K562 (cell line): ENCODE data around the gene NUPR1. TPM values are rescaled to one million over a fixed set of nuclear protein-coding genes. Genes with fewer than 3 reads are reported as not detected.

Experiments used
- BRF1 ChIP-seq: IDR thresholded peaks from 3 replicates; pipeline ENCODE4 v1.6.1; 2011; ENCODE audit warnings: borderline replicate concordance, mild to moderate bottlenecking; ENCODE audit not compliant: insufficient read length; ENCODE audit errors: extremely low read depth
- CAMTA2 ChIP-seq: fragments of 250-450 bp; sonication (Bioruptor Pico); conservative IDR thresholded peaks from 2 replicates; pipeline ENCODE4 v1.5.1; 2022
- CBFB ChIP-seq: sonication (generic); formaldehyde crosslinking; IDR thresholded peaks from 2 replicates; pipeline ENCODE4 v1.4.0; 2020; ENCODE audit warnings: mild to moderate bottlenecking, missing genetic modification reagents
- ELF1 ChIP-seq: fragments of 200-800 bp; sonication (Bioruptor generic); IDR thresholded peaks from 2 replicates; pipeline ENCODE4 v1.6.1; 2016; ENCODE audit warnings: missing genetic modification characterization, missing compliant biosample characterization
- GTF2E2 ChIP-seq: fragments of 200-800 bp; sonication (Bioruptor generic); IDR thresholded peaks from 2 replicates; pipeline ENCODE4 v1.6.1; 2016; ENCODE audit warnings: missing genetic modification characterization, missing compliant biosample characterization
- JUNB ChIP-seq: fragments of 450-650 bp; formaldehyde crosslinking; conservative IDR thresholded peaks from 2 replicates; pipeline ENCODE4 v1.4.0; 2020; ENCODE audit warnings: mild to moderate bottlenecking
- KDM5B ChIP-seq: fragments of 200-600 bp; sonication (generic); IDR thresholded peaks from 2 replicates; pipeline ENCODE4 v1.6.1; 2012; ENCODE audit warnings: low read depth, mild to moderate bottlenecking, moderate library complexity, low read length, control low read depth, inconsistent platforms; ENCODE audit not compliant: insufficient replicate concordance
- PRPF4 ChIP-seq: fragments of 200-400 bp; formaldehyde crosslinking; IDR thresholded peaks from one replicate; pipeline ENCODE4 v1.6.1; 2017; ENCODE audit warnings: low read length, low read depth, mild to moderate bottlenecking; ENCODE audit not compliant: insufficient read depth, poor library complexity, severe bottlenecking
- TOE1 ChIP-seq, 2 experiments: fragments of 450-650 bp in 1 of 2; sonication (generic) in 1 of 2; formaldehyde crosslinking in 1 of 2; IDR thresholded peaks; 2 replicates each; pipeline versions ENCODE4 v1.7.1 to v1.8.0; 2016 to 2022; ENCODE audit warnings: borderline replicate concordance in 2 of 2, mild to moderate bottlenecking in 2 of 2, antibody characterized with exemption in 1 of 2, inconsistent platforms in 1 of 2, low read depth in 1 of 2, missing genetic modification reagents in 1 of 2, moderate library complexity in 1 of 2
- ZKSCAN3 ChIP-seq: fragments of 250-450 bp; sonication (Bioruptor Pico); IDR thresholded peaks from 2 replicates; pipeline ENCODE4 v1.4.0; 2020
- ZNF407 ChIP-seq: fragments of 450-650 bp; IDR thresholded peaks from 2 replicates; pipeline ENCODE4 v1.6.1; 2016; ENCODE audit warnings: low read depth
- ZNF639 ChIP-seq, 2 experiments: fragments of 200-800 bp in 1 of 2; sonication (Bioruptor generic) in 1 of 2; sonication (generic) in 1 of 2; formaldehyde crosslinking in 1 of 2; IDR thresholded peaks in 1 of 2; conservative IDR thresholded peaks in 1 of 2; 2 replicates each; pipeline versions ENCODE4 v1.5.0 to v1.6.1; 2016 to 2020; ENCODE audit warnings: missing compliant biosample characterization in 1 of 2, missing genetic modification characterization in 1 of 2, missing genetic modification reagents in 1 of 2
- polyA plus RNA-seq, 8 experiments: library from polyadenylated mRNA; depleted of rRNA in 4 of 8; stranded (reverse) in 5 of 8; unstranded in 3 of 8; fragments of >200 nt; fragmentation: Nextera tagmentation in 2 of 8; fragmentation: Illumina TruSeq in 1 of 8; extraction: Ambion mirVana in 2 of 8; extraction: Trizol in 1 of 8; gene quantifications; 2 replicates each; pipeline versions ENCODE4 v1.2.1 to v1.2.3, GENCODE V29; 2011 to 2014; ENCODE audit warnings: inconsistent platforms in 1 of 8, missing spikeins in 1 of 8
- total RNA-seq, 7 experiments: library from RNA; depleted of rRNA in 6 of 7; stranded (reverse); fragments of >200 nt in 6 of 7; fragmentation: Illumina TruSeq in 2 of 7; extraction: Trizol in 2 of 7; gene quantifications; 2 replicates each; pipeline versions ENCODE4 v1.2.1 to v1.2.3, GENCODE V29; 2011 to 2021; ENCODE audit warnings: low replicate concordance in 1 of 7
- TF ChIP-seq, protein P1 (sequence below): fragments of 250-450 bp; sonication (Bioruptor Pico); IDR thresholded peaks from 2 replicates; pipeline ENCODE4 v1.5.0; 2021
- TF ChIP-seq, protein P2 (sequence below): fragments of 250-450 bp; sonication (Bioruptor Pico); IDR thresholded peaks from 2 replicates; pipeline ENCODE4 v1.4.0; 2020

NUPR1 gene
- total and polyA plus RNA-seq, 9 of the 15 experiments (the other 6 are each of a cell fraction or from before 2014, with no cell fraction given): 0.07 to 1.5 (median 0.27) TPM

GRCh38 chr16:28494121-28494851, 44.5 kb downstream of the NUPR1 start, which contains the start of gene APOBR (continued):
- TF ChIP-seq ZNF407 (no peak), ZNF639 (CRISPR knock-in tag; conservative IDR thresholded peaks at IDR 0.05 in 1 of 2, IDR thresholded peaks at IDR 0.05 in 1 of 2) (peak in 1 of 2 experiments; percentile 81; a peak in 2 of 4 replicates), JUNB (no peak), KDM5B (peak; percentile 52), PRPF4 (no peak), CBFB (0 out of 2 replicates have a peak, but pooled peaks have one; percentile 24), CAMTA2 (CRISPR knock-in tag) (no peak), BRF1 (no peak), GTF2E2 (peak; percentile 67; the same call in 1 of the 2 replicates), ZKSCAN3 (CRISPR knock-in tag) (no peak), TOE1 (IDR thresholded peaks at IDR 0.05; ENCODE audit: borderline replicate concordance) (no peak), TOE1 (CRISPR knock-in tag; IDR thresholded peaks at IDR 0.05; ENCODE audit: borderline replicate concordance, low read depth) (no peak), ELF1 (tag) (peak; percentile 76)
- TF ChIP-seq, protein P1, sequence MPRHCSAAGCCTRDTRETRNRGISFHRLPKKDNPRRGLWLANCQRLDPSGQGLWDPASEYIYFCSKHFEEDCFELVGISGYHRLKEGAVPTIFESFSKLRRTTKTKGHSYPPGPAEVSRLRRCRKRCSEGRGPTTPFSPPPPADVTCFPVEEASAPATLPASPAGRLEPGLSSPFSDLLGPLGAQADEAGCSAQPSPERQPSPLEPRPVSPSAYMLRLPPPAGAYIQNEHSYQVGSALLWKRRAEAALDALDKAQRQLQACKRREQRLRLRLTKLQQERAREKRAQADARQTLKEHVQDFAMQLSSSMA (CRISPR knock-in tag): no peak
- TF ChIP-seq, protein P2, sequence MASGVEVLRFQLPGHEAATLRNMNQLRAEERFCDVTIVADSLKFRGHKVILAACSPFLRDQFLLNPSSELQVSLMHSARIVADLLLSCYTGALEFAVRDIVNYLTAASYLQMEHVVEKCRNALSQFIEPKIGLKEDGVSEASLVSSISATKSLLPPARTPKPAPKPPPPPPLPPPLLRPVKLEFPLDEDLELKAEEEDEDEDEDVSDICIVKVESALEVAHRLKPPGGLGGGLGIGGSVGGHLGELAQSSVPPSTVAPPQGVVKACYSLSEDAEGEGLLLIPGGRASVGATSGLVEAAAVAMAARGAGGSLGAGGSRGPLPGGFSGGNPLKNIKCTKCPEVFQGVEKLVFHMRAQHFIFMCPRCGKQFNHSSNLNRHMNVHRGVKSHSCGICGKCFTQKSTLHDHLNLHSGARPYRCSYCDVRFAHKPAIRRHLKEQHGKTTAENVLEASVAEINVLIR (CRISPR knock-in tag): no peak
